Measurements from ENCODE around the gene HOATZ.

HOATZ gene

GRCh38 chr11:111514216-111515031 lies at the start of gene HOATZ:
TSS of gene HOATZ (plus strand) at chr11:111514778. CDS start at chr11:111514785, 7 bp downstream.
- in situ Hi-C loops (cut with HindIII; ENCODE audit: low sequenced_read_pairs): no loop called here
- no peak for DNase-seq (ENCODE audit: low read depth)
- H3K4me3 ChIP-seq (ENCODE audit: low read depth, low read length): peak within 1 kb of the TSS; percentile 34
- TF ChIP-seq CTCF (IDR thresholded peaks at IDR 0.05; ENCODE audit: low read depth, low read length, missing control alignments): peak; percentile 44

GRCh38 chr11:111465400-111465799 lies 49.2 kb upstream of the HOATZ start:
- TF ChIP-seq CTCF (IDR thresholded peaks at IDR 0.05; ENCODE audit: low read depth, low read length, missing control alignments): no peak
- in situ Hi-C loops (cut with HindIII; ENCODE audit: low sequenced_read_pairs): no loop called here
- DNase-seq (ENCODE audit: low read depth): no peak
- H3K4me3 ChIP-seq (ENCODE audit: low read depth, low read length): no peak overlapping the region

- H3K4me3 ChIP-seq (ENCODE audit: low read depth, low read length): no peak overlapping the region
- in situ Hi-C loops (cut with HindIII; ENCODE audit: low sequenced_read_pairs): no loop called here
- no peak for DNase-seq (ENCODE audit: low read depth)
- no peak for TF ChIP-seq CTCF (IDR thresholded peaks at IDR 0.05; ENCODE audit: low read depth, low read length, missing control alignments)
Observed at GRCh38 chr11:111466615-111467014, 48.0 kb upstream of the HOATZ start.

- in situ Hi-C loops (cut with HindIII; ENCODE audit: low sequenced_read_pairs): no loop called here
- TF ChIP-seq CTCF (IDR thresholded peaks at IDR 0.05; ENCODE audit: low read depth, low read length, missing control alignments): no peak
- H3K4me3 ChIP-seq (ENCODE audit: low read depth, low read length): no peak overlapping the region
- no peak for DNase-seq (ENCODE audit: low read depth)
Observed at GRCh38 chr11:111469200-111469599, 45.4 kb upstream of the HOATZ start.

- in situ Hi-C loops (cut with HindIII; ENCODE audit: low sequenced_read_pairs): no loop called here
- no peak for DNase-seq (ENCODE audit: low read depth)
- H3K4me3 ChIP-seq (ENCODE audit: low read depth, low read length): no peak overlapping the region
- no peak for TF ChIP-seq CTCF (IDR thresholded peaks at IDR 0.05; ENCODE audit: low read depth, low read length, missing control alignments)
Observed at GRCh38 chr11:111472228-111472627, 42.4 kb upstream of the HOATZ start.

GRCh38 chr11:111474432-111474831 lies 40.1 kb upstream of the HOATZ start:
- no peak for TF ChIP-seq CTCF (IDR thresholded peaks at IDR 0.05; ENCODE audit: low read depth, low read length, missing control alignments)

More at GRCh38 chr11:111474432-111474831, 40.1 kb upstream of the HOATZ start:
- in situ Hi-C loops (cut with HindIII; ENCODE audit: low sequenced_read_pairs): no loop called here
- no peak for DNase-seq (ENCODE audit: low read depth)
- H3K4me3 ChIP-seq (ENCODE audit: low read depth, low read length): no peak overlapping the region

Measured in astrocyte of the cerebellum (primary cell).